ENCODE data around the gene CAMTA1.

DNA sequence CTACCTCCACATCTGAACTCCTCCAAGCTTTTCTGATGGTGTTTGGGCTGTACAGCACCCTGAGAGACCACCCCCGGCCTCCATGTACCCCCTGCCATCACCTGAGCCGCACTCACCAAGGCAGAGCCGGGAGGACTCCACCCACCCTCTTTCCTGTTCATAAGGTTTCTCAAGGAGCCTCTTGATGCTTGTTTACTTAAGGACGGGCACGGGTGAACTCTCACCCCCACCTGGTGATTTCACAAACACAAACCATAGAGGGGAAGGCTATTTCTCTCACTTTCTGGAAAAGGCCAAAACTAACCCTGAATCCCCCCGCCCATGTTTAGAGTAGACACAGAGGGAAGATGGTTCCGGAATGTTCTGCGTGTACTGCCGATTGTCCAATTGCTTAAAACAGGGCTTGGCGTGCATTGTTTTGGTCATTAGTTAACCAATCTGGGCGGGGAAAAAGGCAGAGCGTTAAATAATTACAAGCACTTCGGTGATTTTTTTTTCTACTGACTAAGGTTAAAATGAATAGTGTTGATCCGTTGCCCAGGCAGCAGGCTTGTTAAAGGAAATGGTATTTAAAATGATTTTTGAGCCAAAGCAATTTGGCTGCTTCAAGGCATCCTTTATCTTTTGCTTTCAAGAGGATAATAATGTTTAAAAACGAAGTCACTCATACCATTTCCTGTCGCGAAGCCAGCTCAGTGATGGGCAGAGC lies 706.0 kb downstream of the CAMTA1 start:
- TF ChIP-seq POLR2AphosphoS5 (IDR thresholded peaks at IDR 0.05) (peak; percentile 26), POLR2A (IDR thresholded peaks at IDR 0.05) (no peak)

Measured in prostate gland (tissue), 1 donor.